Dermis microvascular lymphatic vessel endothelial cell (primary cell): ENCODE results near the gene SEC14L6. TPM values are rescaled to one million over a fixed set of nuclear protein-coding genes. Genes with fewer than 3 reads are reported as not detected.
A peak's percentile ranks its signal among the peaks of the same experiment; 100 is the strongest.

Source experiments
- DNase-seq, 2 donors: peaks; one replicate each; pipeline versions ENCODE4 v3.0.0 to v3.0.0-alpha.2; 2010; ENCODE audit warnings: low read depth in 2 of 2
- total RNA-seq: library from RNA; depleted of rRNA; stranded (reverse); fragments of >200 nt; gene quantifications from 2 replicates; pipeline ENCODE4 v1.2.1, GENCODE V29; 2014

SEC14L6 gene
- total RNA-seq, 1 donor from 2014 or later, result 0.13 TPM

DNA sequence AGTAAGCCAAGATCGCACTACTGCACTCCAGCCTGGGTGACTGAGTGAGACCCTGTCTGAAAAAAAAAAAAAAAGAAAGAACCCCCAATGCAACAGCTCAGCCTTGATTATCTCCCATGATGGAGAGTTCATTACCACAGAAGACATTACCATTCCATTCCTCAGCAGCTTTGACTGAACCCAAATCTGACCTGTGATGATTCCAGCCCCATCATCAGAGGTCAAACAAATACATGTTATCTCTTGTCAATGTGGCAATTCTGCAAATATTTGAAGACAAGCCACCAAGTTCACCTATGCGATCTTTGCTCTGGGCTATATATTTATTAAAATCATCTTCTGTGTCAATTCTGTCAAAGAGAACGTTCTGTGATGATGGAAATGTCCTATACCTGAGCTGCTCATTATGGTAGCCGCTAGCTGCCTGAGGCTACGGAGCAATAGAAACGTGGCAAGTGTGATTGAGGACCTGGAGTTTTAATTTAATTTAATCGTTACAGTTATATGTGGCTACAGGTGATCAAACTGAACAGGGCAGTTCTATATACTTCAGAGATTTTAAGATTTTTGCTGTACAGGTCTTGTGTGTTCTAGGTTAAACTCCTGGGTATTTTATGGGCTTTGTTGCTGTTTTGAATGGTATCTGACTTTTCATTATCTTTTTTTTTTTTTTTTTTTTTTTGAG lies 48.9 kb downstream of the SEC14L6 start:
- no peak for DNase-seq

DNA sequence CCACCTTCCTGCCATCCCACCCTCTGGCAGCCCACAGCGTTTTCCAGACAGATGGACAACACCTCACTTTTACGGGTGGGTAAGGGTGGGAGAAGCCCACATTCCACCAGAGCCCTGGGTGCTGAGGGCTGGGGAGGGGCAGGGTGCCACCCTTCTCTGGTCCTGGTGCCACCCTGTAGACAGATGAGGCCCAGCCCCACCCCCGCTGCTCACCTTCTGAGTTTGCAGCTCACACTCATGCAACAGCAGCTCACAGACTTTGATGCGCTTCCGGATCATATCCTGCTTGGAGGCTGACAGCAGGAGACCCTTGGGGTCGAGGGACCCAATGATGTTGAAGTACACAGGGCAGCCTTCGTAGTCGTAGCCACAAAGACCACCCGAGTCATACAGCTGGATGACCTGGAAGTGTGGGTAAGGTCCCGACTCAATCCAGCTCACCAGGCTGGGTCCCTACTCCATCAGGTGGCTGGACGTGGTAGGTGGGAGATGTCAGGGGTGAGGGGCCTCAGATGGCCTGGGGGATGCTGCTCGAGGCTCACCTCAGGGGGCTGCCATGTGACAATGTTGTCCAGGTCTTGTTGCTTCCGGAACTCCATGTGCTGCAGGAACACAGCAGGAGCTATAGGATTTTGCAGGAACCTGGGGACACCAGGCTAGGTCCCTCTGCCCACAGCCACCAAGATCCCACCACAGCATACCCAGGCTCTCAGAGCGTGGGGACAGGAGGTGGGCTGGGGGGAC lies 51.3 kb downstream of the SEC14L6 start:
- DNase-seq, result no peak

DNA sequence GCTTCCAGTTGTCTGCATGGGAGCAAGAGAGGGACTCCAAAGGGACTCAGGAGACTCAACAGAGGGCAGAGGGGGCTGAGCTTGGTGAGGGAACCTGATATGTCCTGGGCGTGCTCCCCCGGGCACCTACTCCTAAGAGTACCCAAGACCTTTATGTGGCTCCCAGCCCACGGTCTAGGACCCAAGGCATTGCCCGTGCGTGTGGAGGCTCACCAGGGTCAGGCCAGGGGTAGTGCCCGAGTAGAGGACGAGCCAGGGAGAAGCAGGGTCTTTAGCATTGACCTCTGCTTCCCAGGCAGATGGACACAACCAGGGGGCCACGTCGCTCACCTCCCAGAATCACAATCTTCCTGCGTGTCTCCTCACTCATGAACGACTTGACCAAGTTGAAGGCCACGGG lies 54.4 kb downstream of the SEC14L6 start:
- no peak for DNase-seq

DNA sequence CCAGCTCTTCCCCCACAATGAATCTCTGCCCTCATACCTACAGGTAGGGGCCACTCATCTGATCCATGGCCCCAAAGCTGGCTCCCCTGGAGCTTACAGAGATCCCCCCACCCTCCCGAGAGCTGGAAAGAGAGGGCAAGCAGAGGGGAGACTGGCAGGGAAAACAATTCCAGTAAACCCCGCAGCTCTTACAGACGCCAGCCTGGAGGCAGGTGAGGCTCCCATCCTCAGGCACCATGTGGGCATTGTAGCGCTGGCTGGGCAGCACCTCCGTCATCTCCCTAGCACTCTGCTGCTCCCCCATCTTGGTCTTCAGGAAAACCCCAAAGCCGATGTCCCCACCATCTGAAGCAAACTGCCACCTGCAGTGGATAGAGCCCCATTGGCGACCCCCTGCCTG lies 55.2 kb downstream of the SEC14L6 start:
- no peak for DNase-seq

DNA sequence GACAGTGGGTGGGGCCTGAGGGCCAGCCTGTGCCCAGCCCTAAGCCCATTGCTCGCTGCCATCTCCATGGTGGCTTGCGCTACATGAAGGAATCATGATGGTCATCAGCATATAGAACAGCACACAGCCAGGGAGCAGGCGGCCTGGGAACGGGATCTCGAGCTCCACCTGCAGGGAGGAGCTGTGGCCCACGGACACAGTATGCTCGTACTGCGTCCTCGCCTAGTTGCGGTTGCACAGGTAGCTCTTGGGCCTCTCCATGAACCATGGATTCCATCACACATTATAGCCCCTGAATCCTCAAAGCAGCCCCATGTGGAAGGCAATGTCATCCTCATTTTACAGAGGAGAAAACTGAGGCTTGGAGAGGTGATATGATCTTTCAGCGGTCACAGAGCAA lies 56.1 kb downstream of the SEC14L6 start:
- no peak for DNase-seq

DNA sequence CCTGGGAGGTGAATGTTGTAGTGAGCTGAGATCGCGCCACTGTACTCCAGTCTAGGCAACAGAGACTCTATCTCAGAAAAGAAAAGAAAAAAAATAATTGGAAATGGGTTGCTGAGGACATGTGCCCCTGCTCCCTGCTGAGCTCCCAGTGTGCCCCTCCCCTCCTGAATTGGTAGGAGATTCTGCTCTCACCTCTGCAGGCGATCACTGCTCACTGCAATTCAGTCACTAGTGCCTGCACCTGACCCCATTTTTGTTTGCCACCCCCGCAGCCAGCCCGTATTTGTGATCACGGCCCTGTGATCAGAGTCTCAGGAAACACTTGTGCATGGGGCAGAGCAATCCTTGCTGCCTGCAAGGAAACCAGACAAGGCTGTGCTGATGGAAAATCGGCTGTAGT lies 58.4 kb downstream of the SEC14L6 start:
- DNase-seq, result no peak

DNA sequence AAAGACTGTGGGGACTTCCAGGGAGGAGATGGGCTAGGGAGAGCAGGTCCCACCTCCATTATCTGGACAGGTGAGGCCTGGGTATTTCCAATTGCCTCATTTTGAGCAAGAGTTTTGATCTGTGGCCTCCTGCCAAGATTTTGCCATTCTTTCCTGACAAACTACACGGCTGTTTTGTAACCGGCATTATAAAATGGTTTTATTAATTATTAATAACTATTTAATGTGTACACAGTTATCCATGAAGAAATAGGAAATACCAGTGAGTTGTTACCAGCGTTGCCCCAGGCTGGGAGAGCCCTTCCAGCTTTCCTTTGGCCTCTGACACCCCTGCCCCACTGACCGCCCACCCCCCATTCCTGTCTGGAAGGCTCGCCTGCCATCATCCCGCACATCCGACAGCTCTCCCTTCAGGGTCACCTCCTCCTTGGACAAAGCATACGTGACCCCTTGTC lies 59.9 kb downstream of the SEC14L6 start:
- no peak for DNase-seq

DNA sequence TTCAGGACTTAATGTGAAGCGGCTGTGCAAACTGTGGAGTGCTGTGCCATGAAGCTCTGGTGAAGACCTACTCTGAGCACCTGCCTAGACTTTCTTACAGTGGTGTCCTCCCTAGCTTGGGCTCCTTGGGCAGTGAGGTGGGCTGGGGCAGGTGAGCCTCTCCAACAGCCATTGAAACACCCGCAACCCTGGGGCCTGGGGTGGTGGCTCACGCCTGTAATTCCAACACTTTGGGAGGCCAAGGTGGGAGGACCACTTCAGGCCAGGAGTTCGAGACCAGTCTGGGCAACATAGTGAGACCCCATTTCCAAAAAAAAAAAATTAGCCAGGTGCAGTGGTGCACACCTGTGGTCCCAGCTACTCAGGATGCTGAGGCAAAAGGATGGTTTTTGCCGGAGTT lies 60.4 kb downstream of the SEC14L6 start:
- no peak for DNase-seq

DNA sequence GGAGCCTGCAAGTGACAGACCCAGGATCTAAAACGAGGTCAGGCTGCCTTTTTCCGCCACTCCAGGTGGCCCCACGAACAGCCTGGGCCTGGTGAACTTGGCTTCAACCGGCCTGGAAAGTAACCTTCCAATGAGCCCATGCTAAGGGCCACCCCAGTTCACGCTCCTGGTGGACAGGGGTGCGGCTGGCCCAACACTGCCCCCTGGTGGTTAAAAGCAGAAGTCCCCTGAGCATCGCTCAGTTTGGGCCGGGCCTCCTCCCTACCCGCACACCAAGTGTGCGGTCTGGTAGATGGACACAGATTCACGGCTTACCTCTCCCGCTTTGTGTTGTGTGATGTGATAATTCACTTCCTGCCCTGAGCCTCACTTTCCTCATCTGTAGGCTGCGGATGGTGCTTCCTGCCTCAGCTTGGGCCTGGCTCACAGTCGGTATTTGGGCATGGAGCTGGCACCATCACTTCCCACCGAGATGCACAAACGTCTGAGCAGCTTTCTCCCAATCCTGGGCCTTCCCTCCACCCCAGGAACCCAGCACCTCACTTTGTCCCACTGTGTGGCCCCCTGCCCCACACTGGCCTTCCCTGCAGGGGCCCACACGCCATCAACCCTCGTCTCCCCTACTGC lies 61.1 kb downstream of the SEC14L6 start:
- peak in 1 of 2 donors; percentile 56 for DNase-seq

DNA sequence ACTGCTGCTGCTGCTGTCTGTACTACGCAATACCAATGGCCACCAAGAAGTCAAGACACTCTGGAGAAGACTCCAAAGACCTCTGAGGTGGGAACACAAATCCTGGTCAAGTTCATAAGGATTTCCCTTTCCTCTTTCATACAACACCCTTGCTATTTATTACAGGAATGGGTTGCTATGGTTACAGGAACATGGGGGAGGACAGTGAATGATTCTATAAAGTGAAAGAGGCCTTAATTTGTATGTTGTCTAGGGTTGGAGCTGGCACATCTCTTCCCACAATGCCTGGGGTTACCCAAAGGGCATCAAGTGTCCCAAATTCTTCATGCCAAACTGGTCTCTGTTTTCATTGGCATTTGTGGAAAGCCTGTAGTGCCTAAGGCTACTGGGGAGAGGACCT lies 63.4 kb downstream of the SEC14L6 start:
- DNase-seq, result peak in 1 of 2 donors; percentile 16

DNA sequence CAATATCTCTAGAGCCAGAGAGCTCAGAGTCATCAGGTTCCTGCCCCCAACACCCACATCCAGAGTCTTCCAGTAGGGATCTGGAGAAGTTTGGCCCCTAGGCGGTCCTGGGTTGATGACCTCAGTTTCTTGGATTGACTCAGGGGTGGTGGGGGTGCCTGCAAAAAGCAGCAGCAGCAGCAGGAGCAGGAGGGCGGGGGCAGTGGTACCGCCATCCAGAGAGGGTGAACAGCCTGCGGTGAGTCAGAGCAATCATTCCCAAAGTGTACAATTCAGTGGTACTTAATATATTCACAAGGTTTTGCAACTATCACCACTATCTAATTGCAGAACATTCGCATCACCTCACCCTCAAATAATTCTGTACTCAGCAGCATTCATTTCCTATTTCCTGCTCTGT lies 64.8 kb downstream of the SEC14L6 start:
- no peak for DNase-seq

DNA sequence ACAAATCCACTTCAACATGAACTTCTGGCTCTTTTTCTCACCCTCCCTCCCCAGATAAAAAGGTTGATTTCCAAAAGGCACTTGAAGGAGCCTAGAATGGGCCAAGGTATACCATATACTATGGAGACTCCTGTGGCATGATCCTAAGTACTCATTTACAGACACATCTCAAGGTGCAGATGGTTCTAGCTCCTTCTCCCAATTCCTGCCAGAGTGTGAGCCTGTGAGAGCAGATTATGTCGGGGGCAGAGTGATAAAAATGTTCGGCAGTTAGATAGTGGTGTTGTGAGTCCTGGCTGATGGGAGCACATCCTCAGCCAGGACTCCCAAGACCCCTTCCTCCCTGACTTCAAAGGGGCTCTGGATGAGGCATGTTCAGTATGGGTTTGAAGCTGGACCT lies 66.6 kb downstream of the SEC14L6 start:
- DNase-seq, result no peak

DNA sequence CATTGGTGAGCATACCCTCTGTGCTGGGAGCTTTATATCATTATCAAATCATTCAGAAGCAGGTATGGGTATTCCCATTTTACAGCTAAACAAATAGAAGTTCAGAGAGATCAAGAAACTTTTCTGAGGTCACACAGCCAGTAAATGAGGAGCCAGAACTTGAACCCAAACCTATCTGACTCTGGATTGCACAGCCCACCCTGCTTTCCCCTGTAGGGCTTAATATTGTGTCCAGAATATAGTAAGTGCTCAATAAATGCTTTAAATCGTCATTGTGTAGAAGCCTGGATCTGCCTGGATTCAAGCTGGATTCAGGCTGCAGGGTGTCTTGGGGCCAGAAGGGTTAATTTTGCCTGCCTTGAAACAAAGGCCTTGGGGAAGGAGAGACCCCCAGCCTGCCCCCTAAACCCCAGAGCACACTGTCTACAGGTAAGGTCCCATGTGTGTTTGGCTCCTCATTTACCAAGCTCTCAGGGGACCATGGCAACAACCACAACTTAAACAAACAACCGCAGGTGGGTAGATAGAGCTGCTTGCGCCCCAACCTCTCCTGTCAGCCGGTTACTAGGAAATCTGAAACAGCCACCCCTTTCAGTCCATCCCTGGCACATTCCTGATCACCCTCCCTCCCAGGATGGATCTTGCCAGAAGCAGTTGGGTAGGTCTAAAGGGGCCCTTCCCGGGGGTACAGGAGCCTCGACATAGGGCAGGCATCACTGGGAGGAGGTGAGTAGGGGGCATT lies 71.7 kb downstream of the SEC14L6 start:
- no peak for DNase-seq

DNA sequence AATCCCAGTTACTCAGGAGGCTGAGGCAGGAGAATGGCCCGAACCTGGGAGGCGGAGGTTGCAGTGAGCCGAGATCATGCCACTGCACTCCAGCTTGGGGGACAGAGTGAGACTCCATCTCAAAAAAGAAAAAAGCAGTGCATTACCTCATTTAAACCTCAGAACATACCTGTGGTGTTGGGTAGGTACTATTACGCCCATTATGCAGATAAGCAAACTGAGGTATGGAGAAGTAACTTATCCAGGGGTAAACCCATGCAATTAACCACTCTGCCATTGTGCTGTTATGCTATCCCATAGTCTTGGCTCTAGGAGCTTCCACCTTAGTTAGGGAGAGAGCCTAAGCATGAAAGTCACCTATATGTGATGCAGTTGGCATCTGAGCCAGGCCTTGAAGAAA lies 72.4 kb downstream of the SEC14L6 start:
- DNase-seq, result no peak

DNA sequence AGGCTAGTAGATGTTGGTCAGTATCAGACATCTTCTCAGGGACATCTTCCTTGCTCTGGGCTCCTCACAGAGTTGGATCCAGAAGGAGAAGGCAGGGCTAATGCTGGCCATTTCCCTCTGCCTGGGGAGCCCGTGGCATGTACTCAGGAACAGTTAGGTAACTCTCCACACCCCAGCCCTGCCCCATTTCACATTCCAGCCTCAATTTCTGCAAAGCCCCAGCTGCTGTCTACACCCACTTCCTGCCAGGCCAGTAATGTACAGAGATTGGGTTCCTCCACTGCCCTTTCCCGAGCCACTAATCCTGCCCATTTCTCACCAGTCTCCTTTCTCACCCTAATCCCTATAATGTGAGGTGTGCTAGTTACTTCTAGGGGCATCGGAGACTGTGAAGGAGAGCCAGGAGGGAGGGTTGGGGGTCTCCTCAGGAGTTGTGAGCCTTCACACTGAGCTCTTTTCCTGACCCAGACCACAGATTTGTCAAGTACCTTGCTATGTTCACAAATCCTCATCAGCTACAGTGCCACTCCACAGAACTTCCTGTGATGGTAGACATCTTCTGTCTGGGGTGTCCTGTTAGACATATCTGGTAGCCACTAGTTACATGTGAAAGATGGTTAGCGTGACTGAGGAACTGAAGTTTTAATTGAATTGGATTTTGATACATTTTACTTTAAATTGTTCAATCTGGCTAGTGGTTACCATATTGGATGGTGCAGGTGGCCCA lies 73.4 kb downstream of the SEC14L6 start:
- DNase-seq, result no peak

Other genes with a start within 250 kb of the SEC14L6 start
- gene TBC1D10A, start 219.8 kb downstream of the SEC14L6 start, total RNA-seq, result 6.0 and 10.2 TPM in 2 replicates
- 11.3 and 17.3 TPM in 2 replicates for gene SF3A1, start 189.8 kb downstream of the SEC14L6 start, total RNA-seq
- gene CCDC157, start 189.7 kb downstream of the SEC14L6 start, total RNA-seq, result 1.3 and 1.5 TPM in 2 replicates
- 12.5 and 21.1 TPM in 2 replicates for gene RNF215, start 159.3 kb downstream of the SEC14L6 start, total RNA-seq
- gene SEC14L2, start 149.7 kb downstream of the SEC14L6 start, total RNA-seq, result 11.7 and 14.8 TPM in 2 replicates
- 31.0 and 33.6 TPM in 2 replicates for gene MTFP1, start 121.0 kb downstream of the SEC14L6 start, total RNA-seq
- not detected in 2 replicates for gene SEC14L3, start 74.7 kb downstream of the SEC14L6 start, total RNA-seq
- 0.13 and 0.51 TPM in 2 replicates for gene SEC14L4, start 41.0 kb downstream of the SEC14L6 start, total RNA-seq
- gene GAL3ST1, start 27.9 kb upstream of the SEC14L6 start, total RNA-seq, result 0.13 TPM in 1 of 2 replicates, not detected in the other
- gene PES1, start 45.2 kb upstream of the SEC14L6 start, total RNA-seq, result 60.3 and 67.3 TPM in 2 replicates
- gene TCN2, start 60.4 kb upstream of the SEC14L6 start, total RNA-seq, result 18.2 and 29.5 TPM in 2 replicates
- gene SLC35E4, start 89.0 kb upstream of the SEC14L6 start, total RNA-seq, result 26.4 and 31.3 TPM in 2 replicates
- 10.1 and 13.3 TPM in 2 replicates for gene DUSP18, start 121.1 kb upstream of the SEC14L6 start, total RNA-seq
- 16.6 and 19.4 TPM in 2 replicates for gene OSBP2, start 148.1 kb upstream of the SEC14L6 start, total RNA-seq